Fibroblast of mammary gland (primary cell): ENCODE results near the gene MITF.

Source experiments
- DNase-seq: peaks from one replicate; pipeline ENCODE4 v3.0.0-alpha.2; 2010; ENCODE audit warnings: low read depth
- H3K4me3 ChIP-seq: 2 replicates; pipeline ENCODE4 v1.5.1; 2011; ENCODE audit warnings: low read depth, mild to moderate bottlenecking, low read length, moderate library complexity; ENCODE audit not compliant: control insufficient read depth
- CTCF ChIP-seq: conservative IDR thresholded peaks from 2 replicates; pipeline ENCODE4 v1.5.1; 2011; ENCODE audit warnings: low read depth, low read length, inconsistent platforms; ENCODE audit not compliant: control insufficient read depth, insufficient read depth

Gene MITF

GRCh38 chr3:70000563-70001081 is 261.4 kb downstream of the MITF start:
- TF ChIP-seq CTCF: no peak
- H3K4me3 ChIP-seq: no peak overlapping the region
- no peak for DNase-seq

- TF ChIP-seq CTCF: no peak
- DNase-seq: no peak
- H3K4me3 ChIP-seq: no peak overlapping the region
Observed at GRCh38 chr3:70003119-70003518, 263.9 kb downstream of the MITF start.

- H3K4me3 ChIP-seq: no peak overlapping the region
- TF ChIP-seq CTCF: no peak
- no peak for DNase-seq
Observed at GRCh38 chr3:70006089-70006488, 266.8 kb downstream of the MITF start.

- no peak for TF ChIP-seq CTCF
- no peak overlapping the region for H3K4me3 ChIP-seq
- no peak for DNase-seq
Observed at GRCh38 chr3:70010346-70010745, 271.1 kb downstream of the MITF start.

- no peak for DNase-seq
- no peak for TF ChIP-seq CTCF
- H3K4me3 ChIP-seq: no peak overlapping the region
Observed at GRCh38 chr3:70011582-70011981, 272.3 kb downstream of the MITF start.
